ENCODE results near the gene ASH1L. TPM values are rescaled to one million over a fixed set of nuclear protein-coding genes. Genes with fewer than 3 reads are reported as not detected.
"Not testable (repeated sequence)": the region's sequence is repeated elsewhere in the genome, so short reads cannot be mapped to it uniquely, and the experiment has no call there.

Gene ASH1L
- total RNA-seq, 1 experiment from 2014 or later, result 29.3 TPM

DNA sequence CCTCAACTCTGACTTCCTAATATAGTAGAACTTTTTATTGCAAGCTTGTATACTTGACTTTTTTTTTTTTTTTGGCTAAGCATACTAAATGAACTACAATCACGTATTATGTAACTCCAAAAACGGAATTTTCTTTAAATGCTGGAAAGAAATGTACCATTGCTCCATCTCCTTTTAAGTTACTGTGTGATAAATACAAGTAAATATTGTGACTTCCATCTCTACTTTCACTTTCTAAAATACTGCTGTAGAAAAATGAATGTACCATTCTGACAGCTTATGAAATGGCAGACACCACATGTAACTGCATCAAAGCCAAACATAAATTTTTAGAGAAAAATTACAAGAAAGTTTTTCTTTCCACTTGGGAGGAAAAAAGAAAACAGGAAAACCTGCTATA is 54.7 kb downstream of the ASH1L start (continued):
- TF ChIP-seq SMAD3 (CRISPR knock-in tag; IDR thresholded peaks at IDR 0.05; ENCODE audit: borderline replicate concordance), result no peak
- TF ChIP-seq AR (CRISPR knock-in tag; IDR thresholded peaks at IDR 0.05), result no peak
- TF ChIP-seq TP53 (CRISPR knock-in tag; IDR thresholded peaks at IDR 0.05), result no peak
- no peak for TF ChIP-seq E2F4 (CRISPR knock-in tag; IDR thresholded peaks at IDR 0.05; ENCODE audit: borderline replicate concordance, low read depth)

DNA sequence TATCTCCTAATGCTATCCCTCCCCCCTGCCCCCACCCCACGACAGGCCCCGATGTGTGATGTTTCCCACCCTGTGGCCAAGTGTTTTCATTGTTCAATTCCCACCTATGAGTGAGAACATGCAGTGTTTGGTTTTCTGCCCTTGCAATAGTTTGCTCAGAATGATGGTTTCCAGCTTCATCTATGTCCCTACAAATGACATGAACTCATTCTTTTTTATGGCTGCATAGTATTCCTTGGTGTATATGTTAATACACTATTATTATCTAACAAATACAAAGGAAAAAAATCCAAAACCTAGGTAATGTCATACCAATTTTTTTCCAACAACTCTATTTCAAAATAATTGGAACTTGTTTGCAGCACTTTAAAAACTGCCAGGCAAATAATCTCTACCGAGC is 56.6 kb downstream of the ASH1L start:
- H3K27ac Mint-ChIP-seq; H3K4me3 Mint-ChIP-seq; H3K4me1 Mint-ChIP-seq; H3K9me3 Mint-ChIP-seq; DNase-seq (ENCODE audit: low spot score); POLR2A ChIA-PET; H3K27me3 Mint-ChIP-seq (ENCODE audit: low read depth); CTCF ChIA-PET; ATAC-seq; H3K36me3 Mint-ChIP-seq: not testable (repeated sequence)

GRCh38 chr1:155504207-155504606 is 58.4 kb downstream of the ASH1L start:
- H3K4me1 Mint-ChIP-seq, result peaks cover 16% of the 10 kb centered on the region
- 0 out of 2 replicates have a peak overlapping the region, but pooled peaks have one; percentile 53 for H3K27ac Mint-ChIP-seq
- H3K27me3 Mint-ChIP-seq (ENCODE audit: low read depth), result no peaks in the 10 kb centered on the region
- ChIA-PET CTCF (interaction anchor here (0.6 to 1.5 kb wide), 13 partner anchors 14 to 337 kb away, joined by 3 to 12 read pairs (median 3); no protein-coding TSS in a partner anchor), POLR2A (interaction anchor here (0.7 kb wide), 1 partner anchor 342 kb away, joined by 3 read pairs; no protein-coding TSS in a partner anchor)
- no peaks in the 10 kb centered on the region; the same call in 1 of the 2 replicates for H3K9me3 Mint-ChIP-seq
- ATAC-seq (0 out of 2 replicates have a peak, but pooled peaks have one; percentile 32), DNase-seq (ENCODE audit: low spot score) (no peak)
- H3K36me3 Mint-ChIP-seq, result peaks cover 4% of the 10 kb centered on the region; the same call in 1 of the 2 replicates
- no peak overlapping the region for H3K4me3 Mint-ChIP-seq
- TF ChIP-seq, protein P1, sequence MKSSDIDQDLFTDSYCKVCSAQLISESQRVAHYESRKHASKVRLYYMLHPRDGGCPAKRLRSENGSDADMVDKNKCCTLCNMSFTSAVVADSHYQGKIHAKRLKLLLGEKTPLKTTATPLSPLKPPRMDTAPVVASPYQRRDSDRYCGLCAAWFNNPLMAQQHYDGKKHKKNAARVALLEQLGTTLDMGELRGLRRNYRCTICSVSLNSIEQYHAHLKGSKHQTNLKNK (CRISPR knock-in tag; IDR thresholded peaks at IDR 0.05), result no peak
- TF ChIP-seq ELF4 (CRISPR knock-in tag; IDR thresholded peaks at IDR 0.05; ENCODE audit: low read depth) (no peak), GRHL2 (CRISPR knock-in tag; IDR thresholded peaks at IDR 0.05; ENCODE audit: insufficient replicate concordance, severe bottlenecking) (no peak), TEAD1 (CRISPR knock-in tag; IDR thresholded peaks at IDR 0.05) (no peak), E2F4 (CRISPR knock-in tag; IDR thresholded peaks at IDR 0.05; ENCODE audit: borderline replicate concordance, low read depth) (no peak), MXD4 (CRISPR knock-in tag; IDR thresholded peaks at IDR 0.05; ENCODE audit: borderline replicate concordance) (no peak), PREB (CRISPR knock-in tag; IDR thresholded peaks at IDR 0.05; ENCODE audit: borderline replicate concordance) (no peak), CBFB (CRISPR knock-in tag; IDR thresholded peaks at IDR 0.05; ENCODE audit: low read depth) (no peak), HMGA2 (CRISPR knock-in tag; IDR thresholded peaks at IDR 0.05) (no peak), NR1H2 (CRISPR knock-in tag; IDR thresholded peaks at IDR 0.05) (no peak), OVOL2 (CRISPR knock-in tag; IDR thresholded peaks at IDR 0.05; ENCODE audit: borderline replicate concordance) (no peak), GTF2I (CRISPR knock-in tag; conservative IDR thresholded peaks at IDR 0.05) (no peak), ZNF512 (CRISPR knock-in tag; IDR thresholded peaks at IDR 0.05; ENCODE audit: borderline replicate concordance) (no peak)
- TF ChIP-seq, protein P2, sequence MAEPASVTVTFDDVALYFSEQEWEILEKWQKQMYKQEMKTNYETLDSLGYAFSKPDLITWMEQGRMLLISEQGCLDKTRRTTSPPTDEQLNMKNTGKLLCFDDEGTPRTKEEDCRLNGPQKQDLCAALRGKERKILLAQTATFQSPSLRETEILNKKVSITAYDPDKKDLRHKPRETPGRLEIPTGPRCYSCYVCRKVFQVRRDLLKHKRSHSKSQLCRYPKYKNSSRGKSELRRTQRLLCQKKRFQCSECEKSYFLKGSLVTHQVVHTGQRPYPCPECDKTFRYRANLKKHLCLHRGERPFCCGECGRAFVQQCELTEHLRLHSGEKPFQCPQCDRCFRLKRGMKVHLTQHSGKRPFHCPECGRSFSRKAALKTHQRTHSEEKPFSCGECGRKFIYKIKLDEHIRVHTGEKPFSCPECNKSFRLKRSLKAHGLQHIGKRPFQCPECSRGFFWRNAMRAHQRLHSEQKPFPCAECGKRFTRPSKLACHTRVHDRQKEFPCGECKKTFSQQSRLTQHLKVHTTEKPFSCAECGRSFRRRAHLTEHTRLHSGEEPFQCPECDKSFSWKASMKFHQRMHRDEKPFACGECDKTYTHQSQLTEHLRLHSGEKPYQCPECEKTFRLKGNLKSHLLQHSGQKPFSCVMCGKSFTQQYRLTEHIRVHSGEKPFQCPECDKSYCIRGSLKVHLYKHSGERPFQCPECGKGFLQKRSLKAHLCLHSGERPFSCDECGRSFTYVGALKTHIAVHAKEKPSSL (CRISPR knock-in tag; conservative IDR thresholded peaks at IDR 0.05), result no peak

All from WTC11 (cell line).